Neural progenitor cell (in vitro differentiated cells): ENCODE data around the gene CLECL1. TPM values are rescaled to one million over a fixed set of nuclear protein-coding genes. Genes with fewer than 3 reads are reported as not detected.

ENCODE experiments used
- DNase-seq: peaks from one replicate; pipeline ENCODE4 v3.0.0-alpha.2; 2016; ENCODE audit warnings: low spot score
- H2AFZ ChIP-seq: fragments of 200-600 bp; sonication (generic); replicated peaks from 2 replicates; pipeline ENCODE4 v1.6.1; 2016; ENCODE audit warnings: antibody characterized with exemption
- H3F3A ChIP-seq: fragments of 200-600 bp; sonication (generic); 2 replicates; pipeline ENCODE4 v1.6.1; 2016; ENCODE audit warnings: antibody characterized with exemption, low read depth
- H3K27ac ChIP-seq: fragments of 200-600 bp; sonication (generic); 2 replicates; pipeline ENCODE4 v1.5.1; 2016; ENCODE audit warnings: mild to moderate bottlenecking
- H3K27me3 ChIP-seq: fragments of 200-600 bp; sonication (generic); 2 replicates; pipeline ENCODE4 v1.6.1; 2016; ENCODE audit warnings: mild to moderate bottlenecking, moderate library complexity
- H3K36me3 ChIP-seq: fragments of 200-600 bp; sonication (generic); 2 replicates; pipeline ENCODE4 v1.5.1; 2016
- H3K4me1 ChIP-seq: fragments of 200-600 bp; sonication (generic); 2 replicates; pipeline ENCODE4 v1.6.1; 2016; ENCODE audit warnings: mixed run types
- H3K4me2 ChIP-seq: fragments of 200-600 bp; sonication (generic); 2 replicates; pipeline ENCODE4 v1.6.1; 2016
- H3K4me3 ChIP-seq: fragments of 200-600 bp; sonication (generic); 2 replicates; pipeline ENCODE4 v1.5.1; 2016
- H3K79me2 ChIP-seq: fragments of 200-600 bp; sonication (generic); 2 replicates; pipeline ENCODE4 v1.6.1; 2016; ENCODE audit warnings: low read depth
- H3K9ac ChIP-seq: fragments of 200-600 bp; sonication (generic); 2 replicates; pipeline ENCODE4 v1.6.1; 2016
- H3K9me3 ChIP-seq: fragments of 200-600 bp; sonication (generic); 2 replicates; pipeline ENCODE4 v1.5.1; 2016; ENCODE audit warnings: low read depth
- H4K20me1 ChIP-seq: fragments of 200-600 bp; sonication (generic); 2 replicates; pipeline ENCODE4 v1.6.1; 2016; ENCODE audit warnings: low read depth
- H3K27ac Mint-ChIP-seq: 3 replicates; pipeline ENCODE4 v1.8.0; 2021; ENCODE audit warnings: mixed read lengths
- H3K27me3 Mint-ChIP-seq: 2 replicates; pipeline ENCODE4 v1.8.0; 2022; ENCODE audit warnings: low read depth, mild to moderate bottlenecking, inconsistent platforms, moderate library complexity, mixed read lengths; ENCODE audit not compliant: insufficient read depth
- H3K36me3 Mint-ChIP-seq: 3 replicates; pipeline ENCODE4 v1.8.0; 2021; ENCODE audit warnings: mixed read lengths
- H3K4me1 Mint-ChIP-seq: 3 replicates; pipeline ENCODE4 v1.8.0; 2021; ENCODE audit warnings: mixed read lengths
- H3K4me3 Mint-ChIP-seq: 3 replicates; pipeline ENCODE4 v1.8.0; 2021; ENCODE audit warnings: mild to moderate bottlenecking, moderate library complexity, mixed read lengths
- H3K9me3 Mint-ChIP-seq: 3 replicates; pipeline ENCODE4 v1.8.0; 2020; ENCODE audit warnings: mixed read lengths
- CTCF ChIP-seq: fragments of 200-600 bp; sonication (generic); IDR thresholded peaks from 2 replicates; pipeline ENCODE4 v1.5.1; 2017; ENCODE audit warnings: antibody characterized with exemption, mild to moderate bottlenecking
- EZH2 ChIP-seq: fragments of 200-600 bp; sonication (generic); IDR thresholded peaks from 2 replicates; pipeline ENCODE4 v1.6.1; 2017; ENCODE audit warnings: antibody characterized with exemption, mild to moderate bottlenecking, moderate library complexity
- EZH2phosphoT487 ChIP-seq: fragments of 200-600 bp; sonication (generic); IDR thresholded peaks from 2 replicates; pipeline ENCODE4 v1.6.1; 2017; ENCODE audit warnings: antibody characterized with exemption
- total RNA-seq: library from RNA; depleted of rRNA; stranded (reverse); fragments of >200 nt; gene quantifications from 2 replicates; pipeline ENCODE4 v1.2.3, GENCODE V29; 2015; ENCODE audit warnings: low replicate concordance

CLECL1 gene
- total RNA-seq, result not detected in 2 replicates

GRCh38 chr12:9732921-9733461 is at the start of gene CLECL1:
Gene CLECL1, minus strand, starts transcription at chr12:9733097.
- no peak for TF ChIP-seq EZH2
- no peak for TF ChIP-seq EZH2phosphoT487
- TF ChIP-seq CTCF, result no peak
- DNase-seq, result no peak
- H3K27me3 Mint-ChIP-seq, result no peaks in the 10 kb centered on the region
- H3K27ac Mint-ChIP-seq, result no peak within 1 kb of the TSS
- Histone ChIP-seq H3K36me3 (no peaks in the 10 kb centered on the region), H3K79me2 (no peaks in the 10 kb centered on the region), H3K9me3 (no peaks in the 10 kb centered on the region), H4K20me1 (no peaks in the 10 kb centered on the region), H3F3A (no peaks in the 10 kb centered on the region), H3K27me3 (no peaks in the 10 kb centered on the region), H3K4me2 (no peak within 1 kb of the TSS), H3K9ac (no peak within 1 kb of the TSS), H2AFZ (no peak within 1 kb of the TSS), H3K4me1 (no peaks in the 10 kb centered on the region), H3K4me3 (no peak within 1 kb of the TSS), H3K27ac (no peak within 1 kb of the TSS)
- no peaks in the 10 kb centered on the region for H3K9me3 Mint-ChIP-seq
- no peaks in the 10 kb centered on the region for H3K36me3 Mint-ChIP-seq
- H3K4me1 Mint-ChIP-seq, result no peaks in the 10 kb centered on the region
- no peak within 1 kb of the TSS for H3K4me3 Mint-ChIP-seq

- H3K4me3 Mint-ChIP-seq, result no peak overlapping the region
- TF ChIP-seq CTCF, result no peak
Observed at GRCh38 chr12:9781360-9781759, 48.5 kb upstream of the CLECL1 start.

GRCh38 chr12:9779209-9779608 is 46.3 kb upstream of the CLECL1 start:
- Histone ChIP-seq H3K9me3 (no peaks in the 10 kb centered on the region), H3F3A (no peaks in the 10 kb centered on the region), H3K36me3 (no peaks in the 10 kb centered on the region), H3K4me2 (no peak overlapping the region), H2AFZ (no peak overlapping the region), H3K79me2 (no peaks in the 10 kb centered on the region), H3K9ac (no peak overlapping the region), H3K27ac (no peak overlapping the region), H3K27me3 (no peaks in the 10 kb centered on the region), H3K4me1 (no peaks in the 10 kb centered on the region), H3K4me3 (no peak overlapping the region), H4K20me1 (no peaks in the 10 kb centered on the region)
- no peak for TF ChIP-seq EZH2phosphoT487
- no peak for TF ChIP-seq EZH2
- TF ChIP-seq CTCF, result no peak
- Mint-ChIP-seq H3K9me3 (peaks cover 3% of the 10 kb centered on the region), H3K36me3 (no peaks in the 10 kb centered on the region), H3K4me1 (no peaks in the 10 kb centered on the region), H3K4me3 (no peak overlapping the region), H3K27ac (no peak overlapping the region), H3K27me3 (no peaks in the 10 kb centered on the region)
- no peak for DNase-seq

More at GRCh38 chr12:9781360-9781759, 48.5 kb upstream of the CLECL1 start:
- DNase-seq, result no peak
- Histone ChIP-seq H3K4me1 (peaks cover 4% of the 10 kb centered on the region), H3K4me2 (no peak overlapping the region), H3K36me3 (no peaks in the 10 kb centered on the region), H3K9ac (no peak overlapping the region), H4K20me1 (no peaks in the 10 kb centered on the region), H3K27me3 (no peaks in the 10 kb centered on the region), H2AFZ (no peak overlapping the region), H3K9me3 (no peaks in the 10 kb centered on the region), H3F3A (no peaks in the 10 kb centered on the region), H3K79me2 (no peaks in the 10 kb centered on the region), H3K27ac (no peak overlapping the region), H3K4me3 (no peak overlapping the region)
- Mint-ChIP-seq H3K4me1 (peaks cover 1% of the 10 kb centered on the region), H3K27ac (no peak overlapping the region), H3K36me3 (no peaks in the 10 kb centered on the region), H3K9me3 (peaks cover 3% of the 10 kb centered on the region), H3K27me3 (no peaks in the 10 kb centered on the region)
